Heart left ventricle (tissue), 16 donors: ENCODE results near the gene HOXA9. TPM values are rescaled to one million over a fixed set of nuclear protein-coding genes. Genes with fewer than 3 reads are reported as not detected.
A peak's percentile ranks its signal among the peaks of the same experiment; 100 is the strongest.

ENCODE experiments used
- ATAC-seq, 4 donors: fragments of 200-7000 bp; cut with Tn5 transposase; one replicate each; pipeline ENCODE4 v1.9.1; 2020 to 2022; ENCODE audit warnings: moderate library complexity in 4 of 4, mild to moderate bottlenecking in 3 of 4, moderate number of reproducible peaks in 1 of 4
- DNase-seq, 5 donors: peaks; one replicate each; pipeline ENCODE4 v3.0.0-alpha.2; 2020
- H3K27ac ChIP-seq, 12 donors: fragments of 200-600 bp; sonication (generic) in 4 of 12; one replicate each; pipeline versions ENCODE4 v1.5.0 to v1.8.0; 2016 to 2022; ENCODE audit warnings: mild to moderate bottlenecking in 2 of 12
- H3K27me3 ChIP-seq, 9 donors: fragments of 200-600 bp; sonication (generic) in 2 of 9; one replicate each; pipeline versions ENCODE4 v1.5.1 to v1.8.0; 2016 to 2022; ENCODE audit warnings: mild to moderate bottlenecking in 3 of 9
- H3K36me3 ChIP-seq, 9 donors: fragments of 200-600 bp; sonication (generic) in 2 of 9; one replicate each; pipeline versions ENCODE4 v1.5.0 to v1.8.0; 2018 to 2022; ENCODE audit warnings: mild to moderate bottlenecking in 2 of 9
- H3K4me1 ChIP-seq, 12 donors: fragments of 200-600 bp; sonication (generic) in 4 of 12; one replicate each; pipeline versions ENCODE4 v1.5.0 to v1.8.0; 2016 to 2022; ENCODE audit warnings: mild to moderate bottlenecking in 3 of 12
- H3K4me3 ChIP-seq, 12 donors: fragments of 200-600 bp; sonication (generic) in 4 of 12; one replicate each; pipeline versions ENCODE4 v1.5.0 to v1.8.0; 2017 to 2022; ENCODE audit warnings: mild to moderate bottlenecking in 9 of 12, moderate library complexity in 4 of 12
- H3K9me3 ChIP-seq, 12 donors: fragments of 200-600 bp; sonication (generic) in 4 of 12; one replicate each; pipeline versions ENCODE4 v1.5.0 to v1.8.0; 2016 to 2022; ENCODE audit warnings: mild to moderate bottlenecking in 1 of 12
- CTCF ChIP-seq, 12 donors: fragments of 200-600 bp; sonication (generic) in 4 of 12; IDR thresholded peaks; one replicate each; pipeline versions ENCODE4 v1.5.0 to v1.8.0; 2018 to 2022; ENCODE audit warnings: antibody characterized with exemption in 12 of 12, mild to moderate bottlenecking in 5 of 12
- POLR2A ChIP-seq, 2 donors: fragments of 450-650 bp; IDR thresholded peaks; one replicate each; pipeline ENCODE4 v1.6.1; 2017; ENCODE audit warnings: antibody characterized with exemption in 2 of 2, mild to moderate bottlenecking in 2 of 2, moderate library complexity in 2 of 2
- WGBS, 4 donors: extraction: QIAGEN DNeasy Blood & Tissue Kit in 2 of 4; methylation state at CpG; one replicate each; pipeline versions ENCODE4 v1.1.5 to v1.1.7; 2013 to 2018; 5-methylcytosine and 5-hydroxymethylcytosine counted together
- intact Hi-C, 10 donors: fragments of 100-400 bp; cut with DNase I; formaldehyde crosslinking; loops; one replicate each; pipeline versions ENCODE4 v1.11.1 to v1.14.2; 2022
- polyA plus RNA-seq, 2 donors: library from polyadenylated mRNA; stranded (reverse); fragments of 200-250 nt; gene quantifications; one replicate each; pipeline ENCODE4 v1.2.3, GENCODE V29; 2013
- total RNA-seq, 9 donors: library from RNA; depleted of rRNA in 2 of 9; stranded (reverse); fragments of >200 nt in 2 of 9; fragmentation: NEBNext Ultra II Directional in 3 of 9; extraction: Animal tissue kit (Norgen Biotek cat#: 25700) in 3 of 9; gene quantifications; one replicate each; pipeline versions ENCODE4 v1.1.0 to v1.2.4, GENCODE V29; 2016 to 2023
- donor health status: ischemic (EF 13 %, LVEDD 7.1; RV severe dilation, severe dysfunction).
- donor health status: healthy with polysubstance abuse.
- donor health status: DM: no; HTN: yes; CAD: no.
- donor health status: DM: no; HTN: no; CAD: no.
- donor health status: ischemic (EF 25% LVEDD 6.9; RV normal size, moderate dysfunction).
- donor health status: ischemic (EF 25% LVEDD 5.7; RV mildly dilated, moderate dysfunction).
- donor health status: healthy.
- donor health status: DM: yes; HTN: yes; CAD: no.
- donor health status: ischemic (EF 35%, LVEDD 5.7; RV mildly dilated, moderate dysfunction).
- donor health status: nonischemic (EF 11% LVEDD 7.7; RV severe dilation, severe dysfunction).
- donor health status: DM: yes; HTN: yes; CAD: no.
- donor health status: PGD.
- donor health status: ischemic (EF 29% LVEDD 5.4; RV normal size, mild dysfunction).
- donor health status: nonischemic (EF 23%, LVEDD 6.1; RV moderate dilation, normal function).

Gene HOXA9
- total and polyA plus RNA-seq, 11 donors: 0.29 TPM; not detected in 10

GRCh38 chr7:27148756-27149641 lies 16.3 kb downstream of the HOXA9 start:
- Histone ChIP-seq H3K27ac (peak overlapping the region in 1 of 12 donors; percentile 76), H3K4me3 (no peak overlapping the region), H3K9me3 (no peaks in the 10 kb centered on the region), H3K4me1 (peaks cover 0 to 56% (median 20%) of the 10 kb centered on the region in 12 donors), H3K27me3 (peaks cover 88 to 100% (median 99%) of the 10 kb centered on the region in 9 donors), H3K36me3 (no peaks in the 10 kb centered on the region)
- WGBS, 4 donors: 15 to 40% (median 31%) methylated on average over 28 to 30 of the region's 30 CpGs
- TF ChIP-seq POLR2A (IDR thresholded peaks at IDR 0.05): no peak
- DNase-seq (peak in 1 of 5 donors; percentile 37), ATAC-seq (no peak)
- intact Hi-C loops: no loop called here

- Histone ChIP-seq H3K27me3 (peaks cover 88 to 100% (median 99%) of the 10 kb centered on the region in 9 donors), H3K4me3 (peak overlapping the region in 10 of 12 donors; percentile 17 to 48 (median 30)), H3K4me1 (peaks cover 0 to 64% (median 20%) of the 10 kb centered on the region in 12 donors), H3K9me3 (no peaks in the 10 kb centered on the region), H3K36me3 (no peaks in the 10 kb centered on the region), H3K27ac (peak overlapping the region in 1 of 12 donors; percentile 76)
- DNase-seq (peak in 1 of 5 donors; percentile 51), ATAC-seq (no peak)
- intact Hi-C loops: no loop called here
- no peak for TF ChIP-seq POLR2A (IDR thresholded peaks at IDR 0.05)
- no peak for TF ChIP-seq CTCF (IDR thresholded peaks at IDR 0.05)
- WGBS, 4 donors: 7 to 17% (median 12%) methylated on average over 20 to 28 of the region's 28 CpGs
Measured at GRCh38 chr7:27148031-27148755, 17.1 kb downstream of the HOXA9 start.

- no peak for TF ChIP-seq CTCF (IDR thresholded peaks at IDR 0.05)
- H3K36me3 ChIP-seq: no peaks in the 10 kb centered on the region
- peaks cover 0 to 68% (median 23%) of the 10 kb centered on the region in 12 donors for H3K4me1 ChIP-seq
- peak within 1 kb of the TSS in 10 of 12 donors; percentile 17 to 48 (median 30) for H3K4me3 ChIP-seq
- 6 to 13% (median 6%) methylated on average over 28 to 63 of the region's 63 CpGs for WGBS, 4 donors
- H3K9me3 ChIP-seq: no peaks in the 10 kb centered on the region
- ATAC-seq (no peak), DNase-seq (peak in 1 of 5 donors; percentile 62)
- H3K27me3 ChIP-seq: peaks cover 87 to 100% (median 99%) of the 10 kb centered on the region in 9 donors
- intact Hi-C loops: no loop called here
- H3K27ac ChIP-seq: peak within 1 kb of the TSS in 1 of 12 donors; percentile 76
Measured at GRCh38 chr7:27147199-27148030, 17.9 kb downstream of the HOXA9 start, which contains the start of gene HOXA6. Gene HOXA6, minus strand, starts transcription at chr7:27147774. Its CDS starts 25 bp downstream, at chr7:27147749.

GRCh38 chr7:27146491-27147198 lies 18.7 kb downstream of the HOXA9 start:
- 34 to 49% (median 35%) methylated on average over 5 of the region's 5 CpGs for WGBS, 4 donors
- intact Hi-C loops: no loop called here
- no peaks in the 10 kb centered on the region for H3K9me3 ChIP-seq
- no peak for ATAC-seq
- no peaks in the 10 kb centered on the region for H3K36me3 ChIP-seq
- peaks cover 87 to 100% (median 99%) of the 10 kb centered on the region in 9 donors for H3K27me3 ChIP-seq
- peaks cover 0 to 67% (median 23%) of the 10 kb centered on the region in 12 donors for H3K4me1 ChIP-seq
- H3K4me3 ChIP-seq: no peak overlapping the region
- no peak for DNase-seq
- TF ChIP-seq POLR2A (IDR thresholded peaks at IDR 0.05) (no peak), CTCF (IDR thresholded peaks at IDR 0.05) (no peak)
- peak overlapping the region in 1 of 12 donors; percentile 76 for H3K27ac ChIP-seq
